WERI-Rb-1 (cell line): ENCODE measurements around the gene YBEY.

ENCODE experiments used
- DNase-seq: peaks from one replicate; pipeline ENCODE4 v3.0.0-alpha.2; 2020
- H3K27ac ChIP-seq: fragments of 250-450 bp; sonication (Bioruptor Pico); 2 replicates; pipeline ENCODE4 v1.5.1; 2020; ENCODE audit warnings: mild to moderate bottlenecking, moderate library complexity
- H3K27me3 ChIP-seq: fragments of 250-450 bp; sonication (Bioruptor Pico); 2 replicates; pipeline ENCODE4 v1.5.1; 2021; ENCODE audit warnings: mild to moderate bottlenecking, low read depth, moderate library complexity; ENCODE audit not compliant: insufficient read depth, severe bottlenecking
- H3K36me3 ChIP-seq: fragments of 250-450 bp; sonication (Bioruptor Pico); 2 replicates; pipeline ENCODE4 v1.5.1; 2020; ENCODE audit warnings: mild to moderate bottlenecking, moderate library complexity
- H3K4me3 ChIP-seq: 2 replicates; pipeline ENCODE4 v1.5.1; 2011; ENCODE audit warnings: low read depth, mild to moderate bottlenecking, control low read depth, low read length
- H3K9me3 ChIP-seq: fragments of 250-450 bp; sonication (Bioruptor Pico); 2 replicates; pipeline ENCODE4 v1.5.1; 2021; ENCODE audit warnings: mild to moderate bottlenecking, moderate library complexity; ENCODE audit not compliant: severe bottlenecking
- TF ChIP-seq, protein P1 (sequence below): IDR thresholded peaks from 2 replicates; pipeline ENCODE4 v1.5.1; 2011; ENCODE audit warnings: low read depth, mild to moderate bottlenecking, control low read depth, inconsistent platforms, low read length

YBEY gene

GRCh38 chr21:46265736-46266525 is 20.2 kb upstream of the YBEY start:
- no peaks in the 10 kb centered on the region for H3K9me3 ChIP-seq
- H3K27ac ChIP-seq, result no peak overlapping the region; the same call in 1 of the 2 replicates
- DNase-seq, result no peak
- peaks cover 92% of the 10 kb centered on the region for H3K36me3 ChIP-seq
- H3K4me3 ChIP-seq, result no peak overlapping the region
- TF ChIP-seq, protein P1, sequence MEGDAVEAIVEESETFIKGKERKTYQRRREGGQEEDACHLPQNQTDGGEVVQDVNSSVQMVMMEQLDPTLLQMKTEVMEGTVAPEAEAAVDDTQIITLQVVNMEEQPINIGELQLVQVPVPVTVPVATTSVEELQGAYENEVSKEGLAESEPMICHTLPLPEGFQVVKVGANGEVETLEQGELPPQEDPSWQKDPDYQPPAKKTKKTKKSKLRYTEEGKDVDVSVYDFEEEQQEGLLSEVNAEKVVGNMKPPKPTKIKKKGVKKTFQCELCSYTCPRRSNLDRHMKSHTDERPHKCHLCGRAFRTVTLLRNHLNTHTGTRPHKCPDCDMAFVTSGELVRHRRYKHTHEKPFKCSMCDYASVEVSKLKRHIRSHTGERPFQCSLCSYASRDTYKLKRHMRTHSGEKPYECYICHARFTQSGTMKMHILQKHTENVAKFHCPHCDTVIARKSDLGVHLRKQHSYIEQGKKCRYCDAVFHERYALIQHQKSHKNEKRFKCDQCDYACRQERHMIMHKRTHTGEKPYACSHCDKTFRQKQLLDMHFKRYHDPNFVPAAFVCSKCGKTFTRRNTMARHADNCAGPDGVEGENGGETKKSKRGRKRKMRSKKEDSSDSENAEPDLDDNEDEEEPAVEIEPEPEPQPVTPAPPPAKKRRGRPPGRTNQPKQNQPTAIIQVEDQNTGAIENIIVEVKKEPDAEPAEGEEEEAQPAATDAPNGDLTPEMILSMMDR, result no peak
- H3K27me3 ChIP-seq, result no peaks in the 10 kb centered on the region

DNA sequence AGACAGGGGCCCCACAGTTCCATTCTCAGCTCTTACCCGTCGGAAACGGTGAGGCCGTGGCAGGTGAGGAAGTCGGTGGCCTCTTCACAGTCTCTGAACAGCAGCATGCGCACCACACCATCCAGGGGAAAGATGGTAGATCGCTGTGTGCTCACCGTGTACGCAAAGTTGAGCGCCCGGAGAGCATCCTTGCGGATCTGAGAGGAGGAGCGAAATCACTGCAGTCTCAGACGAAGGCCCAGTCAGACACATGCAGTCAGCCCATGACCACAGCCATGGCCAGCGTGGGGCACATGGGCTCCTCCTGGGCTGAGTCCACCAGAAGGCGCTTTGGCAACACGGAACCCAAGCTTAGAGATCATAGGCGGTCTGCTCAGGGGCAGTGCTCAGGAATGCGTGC is 19.2 kb upstream of the YBEY start:
- Histone ChIP-seq H3K9me3 (no peaks in the 10 kb centered on the region), H3K27me3 (no peaks in the 10 kb centered on the region), H3K36me3 (peaks cover 94% of the 10 kb centered on the region), H3K27ac (no peak overlapping the region), H3K4me3 (no peak overlapping the region)
- no peak for DNase-seq
- TF ChIP-seq, protein P1, result no peak

DNA sequence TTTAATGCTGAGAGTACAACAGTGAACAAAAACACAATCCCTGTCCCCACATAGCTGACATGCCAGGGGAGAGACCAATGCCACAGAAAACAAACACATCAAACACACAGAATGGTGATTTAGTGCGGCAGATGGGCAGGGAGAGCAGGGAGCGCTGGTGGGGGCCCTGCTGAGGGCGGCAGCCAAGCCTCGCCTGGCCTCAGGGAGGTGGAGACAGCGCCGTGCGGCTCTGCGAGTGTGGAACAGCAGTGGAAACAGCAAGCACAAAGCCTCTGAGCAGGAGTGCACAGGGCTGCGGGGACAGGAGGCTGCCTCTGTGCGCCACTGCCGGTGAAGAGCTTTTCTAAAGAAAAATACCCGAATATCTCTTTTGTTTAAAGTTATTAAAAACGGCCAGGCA is 17.8 kb upstream of the YBEY start:
- TF ChIP-seq, protein P1, result no peak
- DNase-seq, result no peak
- peaks cover 99% of the 10 kb centered on the region for H3K36me3 ChIP-seq
- H3K27ac ChIP-seq, result no peak overlapping the region
- no peaks in the 10 kb centered on the region for H3K27me3 ChIP-seq
- H3K9me3 ChIP-seq, result no peaks in the 10 kb centered on the region
- H3K4me3 ChIP-seq, result no peak overlapping the region

DNA sequence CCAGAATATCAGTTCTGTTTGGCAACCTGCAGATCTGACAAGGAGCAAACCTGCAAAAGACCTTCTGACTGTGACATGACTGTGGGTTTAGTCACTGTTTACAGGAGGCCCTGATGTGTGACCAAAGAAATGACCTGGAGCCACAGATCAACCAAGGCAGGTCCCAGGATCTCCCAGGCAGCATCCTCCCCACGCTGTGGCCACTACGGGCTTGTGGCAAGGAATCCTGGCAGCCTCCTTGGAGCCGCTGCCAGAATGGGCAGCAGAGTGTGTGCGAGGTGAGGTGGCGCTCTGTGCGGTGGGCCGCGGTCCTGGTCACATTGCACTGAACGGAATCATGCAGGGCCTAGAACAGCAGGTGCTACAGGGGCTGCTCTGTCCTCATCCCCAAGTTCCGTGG is 16.7 kb upstream of the YBEY start:
- Histone ChIP-seq H3K4me3 (no peak overlapping the region), H3K9me3 (no peaks in the 10 kb centered on the region), H3K27me3 (no peaks in the 10 kb centered on the region), H3K27ac (no peak overlapping the region), H3K36me3 (peaks cover 100% of the 10 kb centered on the region)
- TF ChIP-seq, protein P1, result no peak
- no peak for DNase-seq

- no peak overlapping the region for H3K4me3 ChIP-seq
- H3K36me3 ChIP-seq, result peaks cover 98% of the 10 kb centered on the region
- TF ChIP-seq, protein P1, result no peak
These were observed 12.8 kb upstream of the YBEY start for GRCh38 chr21:46273341-46273740.

More at GRCh38 chr21:46273341-46273740, 12.8 kb upstream of the YBEY start:
- Histone ChIP-seq H3K27me3 (no peaks in the 10 kb centered on the region), H3K27ac (no peak overlapping the region), H3K9me3 (no peaks in the 10 kb centered on the region)
- no peak for DNase-seq
